HepG2 (cell line): Measurements from ENCODE around the gene PRPF18. TPM values are rescaled to one million over a fixed set of nuclear protein-coding genes. Genes with fewer than 3 reads are reported as not detected.

Experiments used
- ATAC-seq: fragments of 200-7000 bp; cut with Tn5 transposase; 3 replicates; pipeline ENCODE4 v1.9.1; 2020; ENCODE audit warnings: mild to moderate bottlenecking, moderate library complexity
- BruUV-seq: library from RNA; stranded (reverse); fragments of 400-500 nt; replicated peaks from 2 replicates; lab custom pipeline; 2021; lab: Mats Ljungman, UMichigan
- CTCF ChIA-PET: fragments of 300-600 bp; formaldehyde crosslinking; extraction: SDS; loops from one replicate; lab custom pipeline; 2021; ENCODE audit warnings: low total read pairs, inconsistent platforms, low intra/inter-chr PET ratio; lab: Yijun Ruan, JAX
- POLR2A ChIA-PET: fragments of 350-600 bp; sonication (Branson Sonifier 250); formaldehyde crosslinking; loops from one replicate; lab custom pipeline; 2020; ENCODE audit warnings: antibody characterized with exemption, inconsistent platforms; lab: Yijun Ruan, JAX
- DNase-seq: peaks from one replicate; pipeline ENCODE4 v3.0.0-alpha.2; 2015; ENCODE audit warnings: low spot score
- FAIRE-seq: peaks from 3 replicates; lab custom pipeline; 2011; peaks lifted over from hg19 to GRCh38; lab: Jason Lieb, UNC
- H2AFZ ChIP-seq: one replicate; pipeline ENCODE4 v1.6.1; 2011; ENCODE audit warnings: low read length, inconsistent platforms
- H3K27ac ChIP-seq: fragments of 300-600 bp; 3 replicates; pipeline ENCODE4 v1.8.0; 2011; ENCODE audit warnings: mixed run types, mild to moderate bottlenecking, mixed read lengths, low read length, inconsistent platforms; ENCODE audit not compliant: insufficient read depth; ENCODE audit errors: extremely low read length
- H3K27me3 ChIP-seq, 2 experiments: fragments of 200-600 bp in 1 of 2; 2 replicates in 1 of 2; 3 replicates in 1 of 2; pipeline versions ENCODE4 v1.6.0 to v1.8.0; 2011; ENCODE audit warnings: low read length in 2 of 2, mild to moderate bottlenecking in 2 of 2, moderate library complexity in 2 of 2, inconsistent platforms in 1 of 2; ENCODE audit not compliant: insufficient read depth in 2 of 2, control insufficient read depth in 1 of 2
- H3K36me3 ChIP-seq, 2 experiments: fragments of 200-600 bp in 1 of 2; replicated peaks in 1 of 2; 2 replicates in 1 of 2; 3 replicates in 1 of 2; pipeline versions ENCODE4 v1.5.1 to v1.8.0; 2011; ENCODE audit warnings: low read length in 2 of 2, inconsistent platforms in 1 of 2; ENCODE audit not compliant: insufficient read depth in 2 of 2, control insufficient read depth in 1 of 2
- H3K4me1 ChIP-seq: 2 replicates; pipeline ENCODE4 v1.5.1; 2012; ENCODE audit warnings: low read length, inconsistent platforms; ENCODE audit not compliant: insufficient read depth
- H3K4me2 ChIP-seq: 2 replicates; pipeline ENCODE4 v1.6.0; 2011; ENCODE audit warnings: low read depth, low read length, inconsistent platforms
- H3K4me3 ChIP-seq, 3 experiments: fragments of 200-600 bp in 1 of 3; sonication (generic), shearing (Covaris generic) in 1 of 3; replicated peaks in 1 of 3; 2 replicates each; pipeline ENCODE4 v1.5.1; 2011 to 2016; ENCODE audit warnings: low read length in 3 of 3, inconsistent platforms in 2 of 3, low read depth in 2 of 3, mild to moderate bottlenecking in 2 of 3, control low read depth in 1 of 3, mixed read lengths in 1 of 3; ENCODE audit not compliant: insufficient read depth in 1 of 3
- H3K79me2 ChIP-seq: one replicate; pipeline ENCODE4 v1.6.1; 2011; ENCODE audit warnings: low read length, inconsistent platforms; ENCODE audit not compliant: insufficient read depth
- H3K9ac ChIP-seq: 2 replicates; pipeline ENCODE4 v1.6.0; 2011; ENCODE audit warnings: mild to moderate bottlenecking, low read depth, low read length, inconsistent platforms; ENCODE audit not compliant: insufficient read depth
- H3K9me3 ChIP-seq: 2 replicates; pipeline ENCODE4 v1.5.1; 2012; ENCODE audit warnings: mild to moderate bottlenecking, low read length
- H4K20me1 ChIP-seq: 2 replicates; pipeline ENCODE4 v1.6.0; 2011; ENCODE audit warnings: inconsistent platforms, mild to moderate bottlenecking, low read length, moderate library complexity; ENCODE audit not compliant: insufficient read depth
- ARNT ChIP-seq: fragments of 450-650 bp; IDR thresholded peaks from 2 replicates; pipeline ENCODE4 v1.6.1; 2017
- CC2D1A ChIP-seq: sonication (generic); formaldehyde crosslinking; IDR thresholded peaks from 2 replicates; pipeline ENCODE4 v1.8.1; 2023; ENCODE audit warnings: mild to moderate bottlenecking, missing genetic modification reagents
- GATAD1 ChIP-seq: IDR thresholded peaks from 2 replicates; pipeline ENCODE4 v1.6.1; 2016; ENCODE audit warnings: missing genetic modification reagents, missing compliant biosample characterization
- HNRNPLL ChIP-seq: fragments of 200-400 bp; formaldehyde crosslinking; IDR thresholded peaks from 2 replicates; pipeline ENCODE4 v1.6.1; 2017; ENCODE audit warnings: mild to moderate bottlenecking, low read depth, low read length; ENCODE audit not compliant: poor library complexity, severe bottlenecking
- NCOA5 ChIP-seq: sonication (generic); formaldehyde crosslinking; IDR thresholded peaks from 2 replicates; pipeline ENCODE4 v1.4.0; 2020; ENCODE audit warnings: missing genetic modification reagents
- SAFB2 ChIP-seq: sonication (generic); formaldehyde crosslinking; IDR thresholded peaks from 2 replicates; pipeline ENCODE4 v1.5.1; 2020; ENCODE audit warnings: missing genetic modification reagents, low read depth, mild to moderate bottlenecking, borderline replicate concordance
- TCF12 ChIP-seq, 2 experiments: fragments of 450-650 bp in 1 of 2; sonication (generic) in 1 of 2; formaldehyde crosslinking in 1 of 2; IDR thresholded peaks; 2 replicates each; pipeline versions ENCODE4 v1.6.1 to v1.8.0; 2017 to 2022; ENCODE audit warnings: antibody characterized with exemption in 1 of 2, mild to moderate bottlenecking in 1 of 2, missing genetic modification reagents in 1 of 2, moderate library complexity in 1 of 2
- ZBTB3 ChIP-seq: sonication (generic); formaldehyde crosslinking; IDR thresholded peaks from 2 replicates; pipeline ENCODE4 v1.4.0; 2020; ENCODE audit warnings: low read depth, mild to moderate bottlenecking, moderate library complexity, missing genetic modification reagents, borderline replicate concordance
- ZFP1 ChIP-seq: IDR thresholded peaks from 2 replicates; pipeline ENCODE4 v1.6.1; 2016
- ZFP62 ChIP-seq: sonication (generic); formaldehyde crosslinking; IDR thresholded peaks from 2 replicates; pipeline ENCODE4 v1.4.0; 2020; ENCODE audit warnings: missing genetic modification reagents
- ZKSCAN1 ChIP-seq: fragments of 150-350 bp; IDR thresholded peaks from 2 replicates; pipeline ENCODE4 v1.6.1; 2014; ENCODE audit warnings: low read length
- ZNF253 ChIP-seq: sonication (generic); formaldehyde crosslinking; IDR thresholded peaks from 2 replicates; pipeline ENCODE4 v1.8.0; 2022; ENCODE audit warnings: mild to moderate bottlenecking, missing genetic modification reagents, borderline replicate concordance
- ZNF589 ChIP-seq: sonication (generic); formaldehyde crosslinking; conservative IDR thresholded peaks from 2 replicates; pipeline ENCODE4 v1.8.0; 2022; ENCODE audit warnings: mild to moderate bottlenecking, moderate library complexity, missing genetic modification reagents
- ZSCAN9 ChIP-seq: IDR thresholded peaks from 2 replicates; pipeline ENCODE4 v1.6.1; 2016; ENCODE audit warnings: borderline replicate concordance
- WGBS: methylation state at CpG from one replicate; pipeline ENCODE4 v1.1.6; 2017; ENCODE audit warnings: low lambda C conversion rate; 5-methylcytosine and 5-hydroxymethylcytosine counted together
- in situ Hi-C: cut with HindIII; loops from 2 replicates; pipeline ENCODE4 v1.10.0; 2017; ENCODE audit warnings: low pct_unique_long_range_greater_than_20kb; ENCODE audit not compliant: extremely low pct_ligation_motif_present
- intact Hi-C: fragments of 100-400 bp; cut with micrococcal nuclease; formaldehyde crosslinking; loops from one replicate; pipeline ENCODE4 v1.10.0; 2022; ENCODE audit not compliant: unreplicated experiment
- polyA plus RNA-seq, 8 experiments: library from polyadenylated mRNA; depleted of rRNA in 3 of 8; stranded (reverse) in 7 of 8; unstranded in 1 of 8; fragments of >200 nt; fragmentation: Illumina TruSeq in 4 of 8; extraction: Trizol in 4 of 8; gene quantifications; 2 replicates each; pipeline versions ENCODE4 v1.2.1 to v1.2.3, GENCODE V29; 2011 to 2016; ENCODE audit warnings: low read depth in 4 of 8, missing spikeins in 1 of 8, mixed read lengths in 1 of 8; ENCODE audit not compliant: insufficient read depth in 1 of 8
- total RNA-seq, 5 experiments: library from RNA; depleted of rRNA; stranded (reverse); fragments of >200 nt; fragmentation: Illumina TruSeq; extraction: Trizol; gene quantifications; 2 replicates each; pipeline ENCODE4 v1.2.3, GENCODE V29; 2016; ENCODE audit warnings: low read depth in 1 of 5
- TF ChIP-seq, protein P1 (sequence below): IDR thresholded peaks from 2 replicates; pipeline ENCODE4 v1.6.1; 2016; ENCODE audit warnings: missing compliant biosample characterization, missing genetic modification reagents, borderline replicate concordance
- TF ChIP-seq, protein P2 (sequence below): sonication (generic); formaldehyde crosslinking; conservative IDR thresholded peaks from 2 replicates; pipeline ENCODE4 v1.8.0; 2022; ENCODE audit warnings: low read depth, missing genetic modification reagents
- TF ChIP-seq, protein P3 (sequence below): sonication (generic); formaldehyde crosslinking; IDR thresholded peaks from 2 replicates; pipeline ENCODE4 v1.4.0; 2020; ENCODE audit warnings: mild to moderate bottlenecking, missing genetic modification reagents, borderline replicate concordance
- TF ChIP-seq, protein P4 (sequence below): sonication (generic); formaldehyde crosslinking; IDR thresholded peaks from 2 replicates; pipeline ENCODE4 v1.4.0; 2020; ENCODE audit warnings: mild to moderate bottlenecking, missing genetic modification reagents

The PRPF18 gene
- total and polyA plus RNA-seq, 2 of the 13 experiments (the other 11 are each of a cell fraction or from before 2014, with no cell fraction given), result 6.1 to 17.2 TPM

GRCh38 chr10:13654846-13655245 lies 68.1 kb downstream of the PRPF18 start:
- no peak overlapping the region for H3K4me3 ChIP-seq
- H3K27me3 ChIP-seq, result no peaks in the 10 kb centered on the region
- H3K9me3 ChIP-seq, result no peaks in the 10 kb centered on the region
- CTCF ChIA-PET, result no interaction called here
- in situ Hi-C loops (loop anchor here (5.0 kb wide), 1 partner anchor 122 kb away; no protein-coding TSS in a partner anchor), intact Hi-C loops (no loop called here)
- no peaks in the 10 kb centered on the region for H3K4me1 ChIP-seq
- no TSS peak for BruUV-seq
- DNase-seq, result no peak
- H3K36me3 ChIP-seq, result no peaks in the 10 kb centered on the region
- 87% methylated on average over 4 of the region's 4 CpGs for WGBS
- POLR2A ChIA-PET, result no interaction called here
- H3K9ac ChIP-seq, result no peak overlapping the region
- TF ChIP-seq, protein P1, sequence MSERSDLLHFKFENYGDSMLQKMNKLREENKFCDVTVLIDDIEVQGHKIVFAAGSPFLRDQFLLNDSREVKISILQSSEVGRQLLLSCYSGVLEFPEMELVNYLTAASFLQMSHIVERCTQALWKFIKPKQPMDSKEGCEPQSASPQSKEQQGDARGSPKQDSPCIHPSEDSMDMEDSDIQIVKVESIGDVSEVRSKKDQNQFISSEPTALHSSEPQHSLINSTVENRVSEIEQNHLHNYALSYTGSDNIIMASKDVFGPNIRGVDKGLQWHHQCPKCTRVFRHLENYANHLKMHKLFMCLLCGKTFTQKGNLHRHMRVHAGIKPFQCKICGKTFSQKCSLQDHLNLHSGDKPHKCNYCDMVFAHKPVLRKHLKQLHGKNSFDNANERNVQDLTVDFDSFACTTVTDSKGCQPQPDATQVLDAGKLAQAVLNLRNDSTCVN (CRISPR knock-in tag), result no peak
- TF ChIP-seq ZFP1 (CRISPR knock-in tag) (no peak), ZBTB3 (CRISPR knock-in tag) (no peak), CC2D1A (CRISPR knock-in tag) (no peak), NCOA5 (CRISPR knock-in tag) (no peak), TCF12 (IDR thresholded peaks at IDR 0.05) (no peak), TCF12 (CRISPR knock-in tag; IDR thresholded peaks at IDR 0.05) (no peak), ARNT (no peak), SAFB2 (no peak), ZSCAN9 (no peak), ZKSCAN1 (no peak), GATAD1 (CRISPR knock-in tag) (no peak), ZNF589 (CRISPR knock-in tag) (no peak), ZFP62 (CRISPR knock-in tag) (no peak), ZNF253 (CRISPR knock-in tag) (no peak), HNRNPLL (no peak)
- TF ChIP-seq, protein P2, sequence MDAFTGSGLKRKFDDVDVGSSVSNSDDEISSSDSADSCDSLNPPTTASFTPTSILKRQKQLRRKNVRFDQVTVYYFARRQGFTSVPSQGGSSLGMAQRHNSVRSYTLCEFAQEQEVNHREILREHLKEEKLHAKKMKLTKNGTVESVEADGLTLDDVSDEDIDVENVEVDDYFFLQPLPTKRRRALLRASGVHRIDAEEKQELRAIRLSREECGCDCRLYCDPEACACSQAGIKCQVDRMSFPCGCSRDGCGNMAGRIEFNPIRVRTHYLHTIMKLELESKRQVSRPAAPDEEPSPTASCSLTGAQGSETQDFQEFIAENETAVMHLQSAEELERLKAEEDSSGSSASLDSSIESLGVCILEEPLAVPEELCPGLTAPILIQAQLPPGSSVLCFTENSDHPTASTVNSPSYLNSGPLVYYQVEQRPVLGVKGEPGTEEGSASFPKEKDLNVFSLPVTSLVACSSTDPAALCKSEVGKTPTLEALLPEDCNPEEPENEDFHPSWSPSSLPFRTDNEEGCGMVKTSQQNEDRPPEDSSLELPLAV, result no peak
- TF ChIP-seq, protein P3, sequence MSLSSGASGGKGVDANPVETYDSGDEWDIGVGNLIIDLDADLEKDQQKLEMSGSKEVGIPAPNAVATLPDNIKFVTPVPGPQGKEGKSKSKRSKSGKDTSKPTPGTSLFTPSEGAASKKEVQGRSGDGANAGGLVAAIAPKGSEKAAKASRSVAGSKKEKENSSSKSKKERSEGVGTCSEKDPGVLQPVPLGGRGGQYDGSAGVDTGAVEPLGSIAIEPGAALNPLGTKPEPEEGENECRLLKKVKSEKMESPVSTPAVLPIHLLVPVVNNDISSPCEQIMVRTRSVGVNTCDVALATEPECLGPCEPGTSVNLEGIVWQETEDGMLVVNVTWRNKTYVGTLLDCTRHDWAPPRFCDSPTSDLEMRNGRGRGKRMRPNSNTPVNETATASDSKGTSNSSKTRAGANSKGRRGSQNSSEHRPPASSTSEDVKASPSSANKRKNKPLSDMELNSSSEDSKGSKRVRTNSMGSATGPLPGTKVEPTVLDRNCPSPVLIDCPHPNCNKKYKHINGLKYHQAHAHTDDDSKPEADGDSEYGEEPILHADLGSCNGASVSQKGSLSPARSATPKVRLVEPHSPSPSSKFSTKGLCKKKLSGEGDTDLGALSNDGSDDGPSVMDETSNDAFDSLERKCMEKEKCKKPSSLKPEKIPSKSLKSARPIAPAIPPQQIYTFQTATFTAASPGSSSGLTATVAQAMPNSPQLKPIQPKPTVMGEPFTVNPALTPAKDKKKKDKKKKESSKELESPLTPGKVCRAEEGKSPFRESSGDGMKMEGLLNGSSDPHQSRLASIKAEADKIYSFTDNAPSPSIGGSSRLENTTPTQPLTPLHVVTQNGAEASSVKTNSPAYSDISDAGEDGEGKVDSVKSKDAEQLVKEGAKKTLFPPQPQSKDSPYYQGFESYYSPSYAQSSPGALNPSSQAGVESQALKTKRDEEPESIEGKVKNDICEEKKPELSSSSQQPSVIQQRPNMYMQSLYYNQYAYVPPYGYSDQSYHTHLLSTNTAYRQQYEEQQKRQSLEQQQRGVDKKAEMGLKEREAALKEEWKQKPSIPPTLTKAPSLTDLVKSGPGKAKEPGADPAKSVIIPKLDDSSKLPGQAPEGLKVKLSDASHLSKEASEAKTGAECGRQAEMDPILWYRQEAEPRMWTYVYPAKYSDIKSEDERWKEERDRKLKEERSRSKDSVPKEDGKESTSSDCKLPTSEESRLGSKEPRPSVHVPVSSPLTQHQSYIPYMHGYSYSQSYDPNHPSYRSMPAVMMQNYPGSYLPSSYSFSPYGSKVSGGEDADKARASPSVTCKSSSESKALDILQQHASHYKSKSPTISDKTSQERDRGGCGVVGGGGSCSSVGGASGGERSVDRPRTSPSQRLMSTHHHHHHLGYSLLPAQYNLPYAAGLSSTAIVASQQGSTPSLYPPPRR (CRISPR knock-in tag), result no peak
- TF ChIP-seq, protein P4, sequence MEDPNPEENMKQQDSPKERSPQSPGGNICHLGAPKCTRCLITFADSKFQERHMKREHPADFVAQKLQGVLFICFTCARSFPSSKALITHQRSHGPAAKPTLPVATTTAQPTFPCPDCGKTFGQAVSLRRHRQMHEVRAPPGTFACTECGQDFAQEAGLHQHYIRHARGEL (CRISPR knock-in tag), result no peak
- no peak for FAIRE-seq
- H2AFZ ChIP-seq, result no peak overlapping the region
- no peak for ATAC-seq
- H3K4me2 ChIP-seq, result no peak overlapping the region
- no peak overlapping the region for H3K27ac ChIP-seq
- H4K20me1 ChIP-seq, result no peaks in the 10 kb centered on the region
- no peaks in the 10 kb centered on the region for H3K79me2 ChIP-seq
